Suprapubic skin (tissue), 3 donors: ENCODE data around the gene RPS27.

Experiments used
- POLR2AphosphoS5 ChIP-seq, 3 donors: sonication (generic); formaldehyde crosslinking; IDR thresholded peaks; one replicate each; pipeline ENCODE4 v1.6.1; 2017; ENCODE audit warnings: antibody characterized with exemption in 3 of 3
- TF ChIP-seq, protein P1 (sequence below), 2 donors: fragments of 200-600 bp in 1 of 2; fragments of 450-650 bp in 1 of 2; sonication (generic) in 1 of 2; IDR thresholded peaks; one replicate each; pipeline ENCODE4 v1.5.1; 2016 to 2019; ENCODE audit warnings: antibody characterized with exemption in 2 of 2, mild to moderate bottlenecking in 1 of 2, moderate library complexity in 1 of 2

GRCh38 chr1:153946622-153947241 lies 43.8 kb upstream of the RPS27 start, which contains the start of gene DENND4B:
- TF ChIP-seq, protein P1, sequence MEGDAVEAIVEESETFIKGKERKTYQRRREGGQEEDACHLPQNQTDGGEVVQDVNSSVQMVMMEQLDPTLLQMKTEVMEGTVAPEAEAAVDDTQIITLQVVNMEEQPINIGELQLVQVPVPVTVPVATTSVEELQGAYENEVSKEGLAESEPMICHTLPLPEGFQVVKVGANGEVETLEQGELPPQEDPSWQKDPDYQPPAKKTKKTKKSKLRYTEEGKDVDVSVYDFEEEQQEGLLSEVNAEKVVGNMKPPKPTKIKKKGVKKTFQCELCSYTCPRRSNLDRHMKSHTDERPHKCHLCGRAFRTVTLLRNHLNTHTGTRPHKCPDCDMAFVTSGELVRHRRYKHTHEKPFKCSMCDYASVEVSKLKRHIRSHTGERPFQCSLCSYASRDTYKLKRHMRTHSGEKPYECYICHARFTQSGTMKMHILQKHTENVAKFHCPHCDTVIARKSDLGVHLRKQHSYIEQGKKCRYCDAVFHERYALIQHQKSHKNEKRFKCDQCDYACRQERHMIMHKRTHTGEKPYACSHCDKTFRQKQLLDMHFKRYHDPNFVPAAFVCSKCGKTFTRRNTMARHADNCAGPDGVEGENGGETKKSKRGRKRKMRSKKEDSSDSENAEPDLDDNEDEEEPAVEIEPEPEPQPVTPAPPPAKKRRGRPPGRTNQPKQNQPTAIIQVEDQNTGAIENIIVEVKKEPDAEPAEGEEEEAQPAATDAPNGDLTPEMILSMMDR (IDR thresholded peaks at IDR 0.05), result peak; percentile 78 to 99
- peak in 1 of 3 donors; percentile 41 for TF ChIP-seq POLR2AphosphoS5 (IDR thresholded peaks at IDR 0.05)
